KOPT-K1 (cell line): ENCODE data around the gene PIGS.
"Not testable (repeated sequence)": the region's sequence is repeated elsewhere in the genome, so short reads cannot be mapped to it uniquely, and the experiment has no call there.

ENCODE experiments used
- H3K27ac ChIP-seq: fragments of 200-600 bp; sonication (generic); 2 replicates; pipeline ENCODE4 v1.5.1; 2016; ENCODE audit warnings: antibody characterized with exemption, mild to moderate bottlenecking, low read depth, low read length; ENCODE audit not compliant: poor library complexity, severe bottlenecking
- H3K36me3 ChIP-seq: fragments of 200-600 bp; sonication (generic); 2 replicates; pipeline ENCODE4 v1.5.1; 2017; ENCODE audit warnings: antibody characterized with exemption, mild to moderate bottlenecking, low read length, moderate library complexity; ENCODE audit not compliant: insufficient read depth
- H3K9me3 ChIP-seq: fragments of 200-600 bp; sonication (generic); 2 replicates; pipeline ENCODE4 v1.5.1; 2017; ENCODE audit warnings: antibody characterized with exemption, low read length, mild to moderate bottlenecking; ENCODE audit not compliant: insufficient read depth, poor library complexity, severe bottlenecking

The PIGS gene

DNA sequence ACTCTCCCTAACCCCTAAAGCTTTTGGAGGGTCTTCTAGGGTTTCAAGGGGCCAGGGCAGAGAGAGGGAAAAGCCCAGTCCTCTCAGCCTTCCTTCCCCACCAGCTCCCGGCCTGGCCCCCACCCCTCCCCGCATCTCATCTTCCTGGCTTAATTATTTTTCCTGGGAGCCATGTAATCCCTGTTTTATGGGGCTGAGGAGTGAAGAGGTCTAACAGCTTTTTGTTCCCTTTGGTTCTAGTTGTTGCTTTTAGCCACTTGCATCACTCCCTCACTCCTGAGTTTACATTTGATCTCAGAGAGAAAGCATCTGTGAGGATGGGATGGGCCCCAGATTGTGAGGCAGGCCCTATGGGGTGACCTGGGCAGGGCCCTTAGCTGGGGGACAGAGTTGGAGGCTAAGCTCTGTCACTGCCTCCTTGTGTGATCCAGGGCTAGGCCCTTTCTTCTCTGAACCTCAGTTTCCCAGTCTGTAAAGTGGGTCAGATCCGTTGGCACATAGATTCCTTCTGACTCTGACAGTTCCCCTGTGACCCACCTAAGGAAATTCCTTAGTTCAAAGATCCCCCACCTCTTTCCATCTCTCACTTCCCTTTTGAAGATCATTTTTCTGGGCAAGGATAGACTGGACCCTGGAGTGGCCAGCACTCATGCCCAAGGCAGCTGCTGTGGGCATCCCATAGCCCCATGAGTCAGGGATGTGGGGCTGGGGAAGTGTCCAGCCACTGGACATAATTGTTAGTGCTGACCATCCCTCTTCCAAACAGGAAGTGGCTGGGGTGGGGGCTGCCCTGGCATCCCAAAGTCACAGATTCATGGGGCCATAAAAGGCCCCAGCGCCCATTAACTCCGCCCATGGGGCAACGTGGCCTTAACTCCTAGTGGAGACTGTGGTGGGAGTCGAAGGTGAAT lies 39.0 kb downstream of the PIGS start:
- H3K36me3 ChIP-seq = no peaks in the 10 kb centered on the region
- no peak overlapping the region for H3K27ac ChIP-seq

GRCh38 chr17:28530926-28531325 lies 40.4 kb downstream of the PIGS start:
- Histone ChIP-seq H3K36me3 (no peaks in the 10 kb centered on the region), H3K27ac (no peak overlapping the region), H3K9me3 (no peaks in the 10 kb centered on the region)

More for the DNA sequence above, 39.0 kb downstream of the PIGS start:
- H3K9me3 ChIP-seq = no peaks in the 10 kb centered on the region

- Histone ChIP-seq H3K9me3 (no peaks in the 10 kb centered on the region), H3K27ac (no peak overlapping the region), H3K36me3 (no peaks in the 10 kb centered on the region)
Observed at GRCh38 chr17:28530250-28530649, 41.1 kb downstream of the PIGS start.

- Histone ChIP-seq H3K27ac (no peak overlapping the region), H3K9me3 (no peaks in the 10 kb centered on the region)
Observed at GRCh38 chr17:28529013-28529400, 42.3 kb downstream of the PIGS start.

DNA sequence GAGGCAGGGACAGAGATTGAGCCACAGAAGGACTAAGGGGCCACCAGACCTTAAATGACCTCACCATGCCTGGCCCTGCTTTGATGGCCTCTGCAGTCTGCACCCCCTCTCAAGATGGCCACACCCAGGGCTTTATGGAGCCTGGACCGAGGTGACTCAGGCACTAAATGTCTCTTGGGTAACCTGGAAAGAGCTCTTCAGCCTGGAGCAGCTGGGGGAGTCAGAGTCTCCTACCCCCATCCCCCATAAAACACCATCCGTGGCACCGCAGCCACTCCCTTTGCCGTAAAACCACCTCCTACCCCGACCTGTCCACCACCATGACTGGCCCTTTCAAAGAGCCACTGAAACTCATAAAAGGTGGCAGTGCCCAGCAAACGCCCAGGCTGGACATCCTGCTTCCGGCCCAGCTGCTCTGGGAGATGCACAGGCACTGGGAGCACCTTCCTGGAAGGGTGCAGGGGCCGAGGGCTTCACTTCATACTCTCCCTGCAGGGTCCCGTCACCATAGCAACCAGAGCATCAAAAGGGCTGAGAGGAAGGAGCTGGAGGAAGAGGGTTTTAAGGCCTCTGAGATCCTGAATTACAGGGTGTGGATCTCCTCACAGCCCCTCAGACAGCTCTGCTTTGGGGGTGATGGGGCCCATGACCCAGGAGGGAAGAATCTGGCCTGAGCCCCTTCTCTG lies 42.9 kb downstream of the PIGS start:
- Histone ChIP-seq H3K9me3 (no peaks in the 10 kb centered on the region), H3K27ac (no peak overlapping the region), H3K36me3 (no peaks in the 10 kb centered on the region)

More at GRCh38 chr17:28529013-28529400, 42.3 kb downstream of the PIGS start:
- no peaks in the 10 kb centered on the region for H3K36me3 ChIP-seq

GRCh38 chr17:28527859-28528258 lies 43.5 kb downstream of the PIGS start:
- Histone ChIP-seq H3K27ac (no peak overlapping the region), H3K9me3 (no peaks in the 10 kb centered on the region), H3K36me3 (no peaks in the 10 kb centered on the region)

DNA sequence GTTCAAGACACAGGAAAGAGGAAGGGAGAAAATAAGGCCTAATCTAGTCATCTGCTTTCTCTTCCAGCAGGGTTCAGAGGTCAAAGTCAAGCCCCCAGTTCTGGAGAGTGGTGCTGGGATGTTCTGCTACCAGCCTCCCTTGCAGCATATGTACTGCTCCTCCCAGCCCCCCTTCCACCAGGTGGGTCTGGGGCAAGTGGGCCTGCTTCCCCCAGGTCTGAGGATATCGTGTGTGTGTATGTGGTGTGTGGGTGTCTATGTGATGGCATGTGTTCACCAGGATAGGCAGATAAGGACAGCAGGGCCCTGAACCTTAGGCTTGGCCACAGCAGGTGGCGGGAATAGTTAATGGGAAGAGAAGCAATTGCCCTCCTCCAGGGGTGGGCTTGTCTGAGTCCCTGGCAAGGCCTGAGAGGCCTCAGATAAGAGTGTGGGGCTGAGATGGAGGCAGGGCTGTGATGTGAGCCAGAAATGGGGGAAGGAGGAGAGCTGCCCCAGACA lies 44.1 kb downstream of the PIGS start:
- no peaks in the 10 kb centered on the region for H3K9me3 ChIP-seq
- no peak overlapping the region for H3K27ac ChIP-seq
- H3K36me3 ChIP-seq = no peaks in the 10 kb centered on the region

DNA sequence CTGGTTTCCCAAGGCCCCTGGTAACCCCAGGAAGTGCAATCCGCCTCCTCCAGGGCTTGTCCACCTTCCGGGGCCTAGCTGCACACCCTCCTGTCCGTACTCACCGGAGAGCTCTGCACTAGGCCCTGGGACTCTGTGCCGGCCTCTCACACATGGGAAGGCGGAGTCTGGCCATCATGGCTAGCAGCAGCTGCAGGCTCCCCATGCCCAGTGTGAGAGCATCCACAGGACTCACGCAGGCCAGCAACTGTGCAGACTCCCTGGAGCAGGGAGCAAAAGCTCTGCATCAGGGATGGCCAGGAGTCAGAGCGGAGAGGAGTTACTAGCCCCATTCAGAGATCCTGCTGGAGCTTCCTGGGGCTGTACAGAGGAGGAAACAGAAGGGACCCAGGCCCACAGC lies 44.9 kb downstream of the PIGS start:
- Histone ChIP-seq H3K27ac (no peak overlapping the region), H3K36me3 (no peaks in the 10 kb centered on the region), H3K9me3 (no peaks in the 10 kb centered on the region)

- no peak overlapping the region for H3K27ac ChIP-seq
- no peaks in the 10 kb centered on the region for H3K36me3 ChIP-seq
- no peaks in the 10 kb centered on the region for H3K9me3 ChIP-seq
Observed at GRCh38 chr17:28524476-28525424, 46.6 kb downstream of the PIGS start.

DNA sequence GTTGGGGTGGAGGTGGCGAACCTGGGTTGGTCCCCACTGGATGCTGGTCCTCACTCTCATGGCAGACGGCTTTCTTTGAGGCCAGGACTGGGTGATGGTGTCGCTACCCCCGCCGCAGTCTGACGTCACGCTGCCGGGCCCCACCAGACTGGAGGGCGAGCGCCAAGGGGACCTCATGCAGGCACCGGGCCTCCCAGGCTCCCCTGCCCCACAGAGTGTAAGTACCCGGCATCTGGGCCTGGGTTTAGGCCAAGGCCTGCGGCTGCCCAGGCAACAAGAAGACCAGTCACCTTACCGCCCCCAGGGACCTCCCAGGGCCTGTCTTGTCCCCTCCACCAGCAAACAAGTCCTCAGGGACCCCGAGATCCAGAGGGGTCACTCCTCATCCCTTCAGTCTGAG lies 47.4 kb downstream of the PIGS start:
- H3K9me3 ChIP-seq = no peaks in the 10 kb centered on the region
- no peak overlapping the region for H3K27ac ChIP-seq
- H3K36me3 ChIP-seq = no peaks in the 10 kb centered on the region

DNA sequence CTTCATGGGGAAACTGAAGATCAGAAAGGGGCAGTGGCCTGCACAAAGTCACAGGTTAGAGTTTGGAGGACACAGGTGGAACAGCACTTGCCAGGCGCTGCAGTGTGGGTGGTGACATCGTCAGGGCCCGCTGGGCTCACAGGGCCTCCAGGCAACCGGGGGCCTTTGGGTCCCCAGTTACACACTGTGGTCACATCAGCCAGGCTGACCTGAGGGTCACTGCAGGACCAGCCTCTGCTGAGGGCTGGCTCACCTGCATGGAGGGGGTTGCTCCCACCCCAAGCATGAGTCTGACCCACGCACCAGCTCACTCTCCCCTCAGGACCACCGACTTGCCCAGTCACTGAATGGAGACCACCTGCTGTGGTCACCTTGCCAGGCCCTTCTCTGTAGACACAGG lies 48.1 kb downstream of the PIGS start:
- H3K9me3 ChIP-seq = no peaks in the 10 kb centered on the region
- H3K36me3 ChIP-seq = no peaks in the 10 kb centered on the region
- H3K27ac ChIP-seq = no peak overlapping the region

- not testable (repeated sequence) for H3K9me3 ChIP-seq, H3K27ac ChIP-seq, H3K36me3 ChIP-seq
Observed at GRCh38 chr17:28522281-28522680, 49.0 kb downstream of the PIGS start.

DNA sequence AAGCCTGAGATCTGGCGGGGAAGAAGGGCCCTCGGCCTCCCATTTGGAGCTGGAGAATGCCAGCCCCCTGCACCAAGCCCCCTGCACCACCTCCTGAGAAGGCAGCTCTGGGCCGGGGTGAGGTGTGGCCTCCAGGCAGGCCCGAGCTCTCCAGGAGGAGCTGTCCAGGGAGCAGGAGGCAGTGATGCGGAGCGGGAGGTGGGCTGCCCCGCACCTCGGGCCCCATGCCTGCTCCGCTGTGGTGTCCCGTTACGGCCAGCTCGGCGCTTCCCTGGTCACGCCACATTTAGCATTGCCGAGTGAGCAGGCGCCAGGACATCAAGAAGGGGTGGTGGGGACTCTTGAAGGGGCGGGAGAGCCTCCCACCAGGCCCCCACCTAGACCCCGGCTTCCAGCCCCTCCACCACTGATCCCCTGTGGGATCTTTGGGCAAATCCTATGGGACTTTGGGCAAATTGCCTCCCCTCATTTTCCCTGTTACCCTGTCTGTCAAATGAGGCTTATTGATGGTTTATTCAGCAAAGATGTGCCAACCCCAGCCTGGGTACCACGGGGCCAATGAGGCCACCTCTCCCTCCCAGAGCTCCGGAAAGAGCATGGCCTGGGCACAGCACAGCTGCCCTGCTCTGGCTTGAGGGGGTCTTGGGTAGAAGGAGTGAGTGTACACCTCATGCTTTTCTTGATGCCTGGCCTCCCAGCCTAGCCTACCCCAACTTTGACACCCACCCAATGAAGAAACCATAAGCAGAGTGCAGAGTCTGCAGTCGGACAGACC lies 49.8 kb downstream of the PIGS start:
- Histone ChIP-seq H3K27ac (no peak overlapping the region), H3K36me3 (no peaks in the 10 kb centered on the region), H3K9me3 (peaks cover 11% of the 10 kb centered on the region)

DNA sequence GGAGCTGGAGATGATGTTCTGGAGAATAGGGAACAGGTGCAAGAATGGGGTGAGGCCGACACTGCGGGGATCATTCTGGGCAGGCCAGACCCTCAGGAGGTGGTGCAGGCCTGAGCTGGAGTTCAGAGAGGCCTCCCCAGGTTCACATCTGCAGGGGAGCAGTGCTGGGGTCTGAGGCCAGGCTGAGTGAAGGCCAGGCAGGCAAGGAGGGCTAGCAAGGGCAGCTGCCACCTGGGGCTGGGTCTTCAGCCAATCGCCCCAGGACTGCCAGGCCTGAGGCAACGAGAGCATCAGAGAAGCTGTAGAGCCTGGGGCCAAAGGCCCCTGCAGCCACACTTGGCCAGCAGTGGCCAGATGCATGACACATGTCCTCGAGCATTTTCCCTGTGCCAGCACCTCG lies 50.6 kb downstream of the PIGS start:
- Histone ChIP-seq H3K27ac (no peak overlapping the region), H3K36me3 (no peaks in the 10 kb centered on the region), H3K9me3 (peaks cover 18% of the 10 kb centered on the region)
